ENCODE measurements around the gene ENO3.

GRCh38 chr17:4933646-4934045 lies 17.3 kb upstream of the ENO3 start:
- TF ChIP-seq EZH2 (IDR thresholded peaks at IDR 0.05; ENCODE audit: low read depth), result no peak
- no peak for TF ChIP-seq CTCF (conservative IDR thresholded peaks at IDR 0.05)

All from PC-9 (cell line).